Activated effector memory CD4-positive, alpha-beta T cell treated with Interleukin-2 at 50 U/mL for 16 hours (primary cell): Measurements from ENCODE around the gene INSRR.

Source experiments
- DNase-seq: peaks from one replicate; pipeline ENCODE4 v3.0.0-alpha.2; 2020

INSRR gene

GRCh38 chr1:156803086-156803851 lies 55.6 kb downstream of the INSRR start:
- DNase-seq, result no peak

DNA sequence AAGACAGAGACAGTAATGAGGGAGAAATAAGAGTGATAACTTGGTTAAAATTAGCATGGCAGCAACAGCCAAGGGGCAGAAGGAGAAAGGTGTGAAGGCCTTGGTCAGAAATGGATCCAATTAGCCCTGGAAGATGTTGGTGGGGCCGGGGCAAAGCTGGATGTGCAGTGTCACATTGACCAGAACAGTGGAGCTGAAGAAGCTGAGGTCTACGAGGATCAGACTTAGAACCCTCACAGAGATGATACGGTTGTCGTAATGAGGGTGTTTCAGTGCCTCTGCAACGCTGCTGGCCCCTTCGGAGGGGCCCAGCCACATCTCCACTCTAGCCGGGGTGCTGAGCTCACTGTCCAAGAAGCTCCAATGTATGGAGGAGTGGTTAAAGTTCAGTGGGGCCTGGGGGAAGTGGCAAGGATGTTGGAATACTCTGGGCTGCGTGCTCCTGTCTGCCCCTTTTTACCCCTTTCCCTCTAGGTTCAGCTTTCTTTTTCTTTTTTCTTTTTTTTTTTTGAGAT lies 56.4 kb downstream of the INSRR start:
- no peak for DNase-seq

DNA sequence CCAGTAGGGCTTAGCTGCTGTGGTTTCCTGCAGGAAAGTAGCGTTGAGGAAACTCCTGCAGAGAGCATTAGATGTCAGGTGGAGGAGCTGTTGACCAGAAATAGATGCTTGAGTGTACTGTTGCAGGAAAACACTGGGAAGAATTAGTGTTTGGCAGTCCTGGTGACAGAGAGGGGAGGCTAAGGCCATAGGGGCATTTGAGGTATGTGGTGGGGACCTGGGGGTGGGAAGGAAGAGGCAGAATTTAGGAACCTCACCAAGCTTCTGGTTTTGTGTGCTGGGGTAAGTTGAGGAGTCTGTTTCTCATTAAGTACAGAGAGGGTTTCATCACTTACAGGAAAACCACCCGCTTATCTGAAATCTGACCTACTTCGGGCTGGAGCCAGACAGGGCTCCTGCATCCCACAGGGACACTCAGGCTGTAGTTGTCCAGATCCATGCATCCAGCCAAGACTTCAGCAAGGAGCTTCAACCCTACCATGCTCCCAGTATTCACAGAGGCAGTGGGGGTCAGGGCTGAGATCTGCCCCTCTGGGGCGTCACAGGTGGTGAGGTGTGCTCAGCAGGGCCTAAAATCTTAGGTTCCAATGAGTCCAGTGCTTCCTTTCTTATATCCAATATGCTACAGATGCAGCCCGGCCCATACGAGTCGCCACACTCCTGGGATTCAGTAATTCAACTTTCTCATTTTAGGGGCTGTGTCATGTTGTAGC lies 57.4 kb downstream of the INSRR start:
- no peak for DNase-seq

DNA sequence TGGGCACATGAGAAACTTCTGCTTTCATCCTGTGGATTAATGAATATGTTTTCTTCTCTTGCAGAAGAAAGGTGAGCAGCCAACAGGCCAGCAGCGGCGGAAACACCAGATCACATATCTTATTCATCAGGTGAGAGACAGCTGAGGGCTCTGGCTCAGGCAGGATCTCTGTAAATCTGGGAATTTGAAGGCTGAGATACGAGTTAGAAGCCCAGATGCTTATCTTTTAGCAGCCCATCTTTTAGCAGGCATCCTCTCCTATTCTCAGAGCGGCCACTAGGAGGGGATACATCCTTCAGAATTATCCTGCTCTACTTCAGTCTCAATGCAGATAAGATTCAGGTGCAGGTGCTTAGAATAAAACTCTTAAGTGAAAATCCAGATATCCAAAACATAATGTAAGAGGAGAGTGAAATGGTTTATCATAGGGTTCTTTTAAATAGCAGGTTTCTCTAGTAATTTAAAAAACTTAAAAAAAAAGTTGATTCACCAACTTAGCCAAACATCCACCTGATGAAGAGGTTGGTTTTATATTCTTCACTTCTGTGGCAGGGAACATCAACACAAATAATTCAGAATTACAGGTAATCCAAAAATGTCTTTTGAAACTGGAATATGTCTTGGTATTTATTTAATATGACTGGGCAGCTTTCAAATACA lies 61.6 kb downstream of the INSRR start:
- DNase-seq, result peak; percentile 37

GRCh38 chr1:156796340-156797097 lies 62.4 kb downstream of the INSRR start:
- DNase-seq, result no peak

- DNase-seq, result no peak
These were observed 63.1 kb downstream of the INSRR start for GRCh38 chr1:156795787-156796186.

DNA sequence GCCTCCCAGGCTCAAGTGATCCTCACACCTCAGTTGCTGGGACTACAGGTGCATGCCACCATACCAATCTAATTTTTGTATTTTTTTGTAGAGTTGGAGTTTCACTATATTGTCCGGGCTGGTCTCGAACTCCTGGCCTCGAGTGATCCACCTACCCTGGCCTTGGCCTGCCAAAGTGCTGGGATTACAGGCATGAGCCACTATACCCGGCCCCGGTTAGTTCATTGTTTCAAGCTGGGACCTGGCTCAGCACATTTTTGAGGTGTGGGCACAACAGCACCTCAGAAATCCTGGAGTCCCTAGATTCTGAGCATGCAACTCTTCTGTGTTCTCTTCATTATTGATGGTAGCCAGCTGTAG lies 63.6 kb downstream of the INSRR start:
- DNase-seq, result no peak

DNA sequence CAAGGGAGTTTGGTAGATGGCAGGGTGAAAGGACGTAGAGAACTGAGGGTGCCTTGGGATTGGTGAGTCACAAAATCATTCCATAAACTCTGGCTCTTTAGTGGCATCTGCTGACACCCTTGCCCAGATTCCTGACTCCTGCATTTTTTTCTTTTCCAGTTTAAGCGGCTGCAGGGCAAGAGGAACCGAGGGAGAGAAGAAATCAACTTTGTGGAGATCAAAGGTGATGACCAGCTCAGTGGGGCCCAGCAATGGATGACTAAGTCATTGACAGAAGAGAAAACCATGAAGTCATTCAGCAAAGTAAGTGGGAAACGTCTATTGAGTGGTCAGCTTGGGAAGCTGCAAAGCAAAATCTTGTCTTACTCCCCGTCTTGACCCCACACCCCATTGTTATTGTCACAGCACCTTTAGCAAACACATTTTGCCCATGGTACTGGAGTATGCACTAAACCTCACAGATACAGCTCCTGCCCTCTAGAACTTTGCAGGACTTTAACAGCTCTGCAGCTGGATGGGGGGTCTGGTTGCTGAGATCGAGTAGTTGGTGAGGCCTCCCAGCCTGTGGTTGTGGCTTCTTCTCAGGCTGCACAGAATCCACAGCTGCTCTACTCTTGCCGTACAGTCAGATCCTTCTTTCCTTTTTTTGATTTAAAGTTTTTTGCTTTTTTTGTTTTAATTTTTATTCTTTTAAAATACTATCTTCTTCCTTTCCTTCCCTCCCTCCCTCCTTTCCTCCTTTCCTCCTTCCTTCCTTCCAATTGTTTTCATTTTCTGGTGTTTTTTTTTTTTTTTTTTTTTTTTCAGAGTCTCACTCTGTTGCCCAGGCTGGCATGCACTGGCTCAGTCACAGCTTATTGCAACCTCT lies 64.2 kb downstream of the INSRR start:
- no peak for DNase-seq
